Fibroblast of pulmonary artery (primary cell): ENCODE results near the gene CECR2.
A peak's percentile ranks its signal among the peaks of the same experiment; 100 is the strongest.

Source experiments
- DNase-seq: peaks from one replicate; pipeline ENCODE4 v3.0.0-alpha.2; 2010; ENCODE audit warnings: low read depth
- H3K4me3 ChIP-seq: replicated peaks from 2 replicates; pipeline ENCODE4 v1.5.1; 2011; ENCODE audit warnings: low read depth, mild to moderate bottlenecking, control low read depth, low read length, moderate library complexity
- TF ChIP-seq, protein P1 (sequence below): IDR thresholded peaks from 2 replicates; pipeline ENCODE4 v1.5.1; 2011; ENCODE audit warnings: mild to moderate bottlenecking, control low read depth, low read length, inconsistent platforms; ENCODE audit errors: missing control alignments

CECR2 gene

DNA sequence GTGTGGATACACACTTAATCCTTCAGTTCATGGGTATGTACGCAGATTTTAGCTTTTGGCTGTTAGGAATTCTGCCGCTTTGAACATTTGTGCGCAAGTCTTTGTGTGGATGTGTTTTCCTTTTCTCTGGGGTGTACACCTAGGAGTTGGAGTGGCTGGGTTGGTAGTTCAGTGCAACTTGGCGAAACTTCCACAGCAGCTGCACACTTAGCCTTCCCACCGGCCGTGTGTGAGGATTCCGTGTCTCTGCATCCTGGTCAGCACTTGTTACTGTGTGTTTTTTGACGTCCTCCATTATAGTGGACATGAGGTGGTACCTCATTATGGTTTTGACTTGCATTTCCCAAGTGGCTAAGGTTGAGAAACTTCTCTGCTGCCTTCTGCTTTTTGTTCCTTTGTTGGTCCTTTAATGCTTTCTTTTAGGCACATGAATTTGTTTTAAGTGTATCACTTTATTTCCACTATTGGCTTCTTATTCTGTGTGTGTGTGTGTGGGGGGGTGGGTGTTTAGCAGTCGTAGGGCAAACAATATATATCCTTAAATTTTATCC lies 121.9 kb downstream of the CECR2 start:
- no peak overlapping the region for H3K4me3 ChIP-seq
- no peak for DNase-seq
- TF ChIP-seq, protein P1, sequence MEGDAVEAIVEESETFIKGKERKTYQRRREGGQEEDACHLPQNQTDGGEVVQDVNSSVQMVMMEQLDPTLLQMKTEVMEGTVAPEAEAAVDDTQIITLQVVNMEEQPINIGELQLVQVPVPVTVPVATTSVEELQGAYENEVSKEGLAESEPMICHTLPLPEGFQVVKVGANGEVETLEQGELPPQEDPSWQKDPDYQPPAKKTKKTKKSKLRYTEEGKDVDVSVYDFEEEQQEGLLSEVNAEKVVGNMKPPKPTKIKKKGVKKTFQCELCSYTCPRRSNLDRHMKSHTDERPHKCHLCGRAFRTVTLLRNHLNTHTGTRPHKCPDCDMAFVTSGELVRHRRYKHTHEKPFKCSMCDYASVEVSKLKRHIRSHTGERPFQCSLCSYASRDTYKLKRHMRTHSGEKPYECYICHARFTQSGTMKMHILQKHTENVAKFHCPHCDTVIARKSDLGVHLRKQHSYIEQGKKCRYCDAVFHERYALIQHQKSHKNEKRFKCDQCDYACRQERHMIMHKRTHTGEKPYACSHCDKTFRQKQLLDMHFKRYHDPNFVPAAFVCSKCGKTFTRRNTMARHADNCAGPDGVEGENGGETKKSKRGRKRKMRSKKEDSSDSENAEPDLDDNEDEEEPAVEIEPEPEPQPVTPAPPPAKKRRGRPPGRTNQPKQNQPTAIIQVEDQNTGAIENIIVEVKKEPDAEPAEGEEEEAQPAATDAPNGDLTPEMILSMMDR, result no peak

DNA sequence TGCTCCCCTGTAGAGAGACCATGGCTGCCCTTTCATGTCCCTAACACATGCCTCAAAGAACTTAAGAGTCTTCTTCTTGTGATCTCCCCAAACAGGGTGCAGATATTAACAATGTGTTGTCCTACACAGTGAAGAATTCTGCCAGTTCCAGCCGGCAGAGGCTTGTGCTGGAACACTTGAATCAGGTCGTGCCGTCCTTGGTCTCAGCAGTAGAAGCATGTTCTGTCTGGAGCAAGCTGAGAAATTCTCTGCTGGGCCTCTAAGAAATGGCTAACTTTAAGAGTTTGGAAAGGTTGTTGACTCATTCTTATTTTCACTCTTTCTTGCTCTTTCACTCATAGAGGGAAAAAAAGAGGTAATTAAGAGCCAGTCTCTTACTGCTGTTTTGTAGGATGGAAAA lies 123.0 kb downstream of the CECR2 start:
- no peak for DNase-seq
- TF ChIP-seq, protein P1, result no peak
- H3K4me3 ChIP-seq, result no peak overlapping the region

DNA sequence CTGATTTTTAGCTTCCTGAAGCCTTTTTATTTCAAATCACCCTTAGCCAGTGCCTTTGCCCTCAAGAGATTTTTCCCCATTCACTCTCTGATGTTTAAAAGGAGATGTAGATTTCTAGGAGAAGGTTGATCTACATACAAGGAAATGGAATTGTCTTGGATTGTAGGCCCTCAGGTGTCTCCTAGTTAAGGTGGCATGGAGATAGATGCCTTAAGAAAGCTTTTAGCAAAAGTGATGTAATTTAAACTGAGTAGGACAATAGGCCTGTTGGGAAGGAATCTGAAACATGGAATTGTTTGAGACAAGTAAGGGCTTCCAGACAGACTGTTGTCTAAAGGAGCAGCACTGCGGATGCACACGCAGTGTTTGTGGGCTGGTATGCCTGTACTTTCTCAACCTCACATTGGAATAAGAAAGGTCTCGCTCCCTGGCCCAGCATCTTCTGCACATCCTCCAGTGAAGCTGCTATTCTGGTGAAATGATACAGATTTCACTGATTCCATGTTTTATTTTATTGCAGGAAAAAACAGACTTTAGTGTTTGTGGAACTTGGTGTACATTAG lies 124.2 kb downstream of the CECR2 start:
- no peak overlapping the region for H3K4me3 ChIP-seq
- no peak for DNase-seq
- TF ChIP-seq, protein P1, result no peak

DNA sequence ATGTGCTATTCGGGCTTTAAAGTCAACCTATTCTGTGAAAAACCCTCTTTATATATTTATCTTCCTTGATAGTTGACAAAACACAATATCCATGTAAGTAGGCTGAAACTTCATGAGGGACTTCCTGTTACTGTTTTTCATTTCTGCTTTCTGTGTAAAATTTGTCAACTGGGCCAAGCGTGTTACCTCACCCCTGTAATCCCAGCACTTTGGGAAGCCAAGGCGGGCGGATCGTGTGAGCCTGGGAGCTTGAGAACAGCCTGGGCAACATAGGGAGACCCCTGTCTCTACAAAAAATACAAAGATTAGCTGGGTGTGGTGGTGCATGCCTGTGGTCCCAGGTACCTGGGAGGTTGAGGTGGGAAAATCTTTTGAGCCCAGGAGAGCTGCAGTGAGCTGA lies 127.6 kb downstream of the CECR2 start:
- no peak overlapping the region for H3K4me3 ChIP-seq
- DNase-seq, result no peak
- TF ChIP-seq, protein P1, result no peak

DNA sequence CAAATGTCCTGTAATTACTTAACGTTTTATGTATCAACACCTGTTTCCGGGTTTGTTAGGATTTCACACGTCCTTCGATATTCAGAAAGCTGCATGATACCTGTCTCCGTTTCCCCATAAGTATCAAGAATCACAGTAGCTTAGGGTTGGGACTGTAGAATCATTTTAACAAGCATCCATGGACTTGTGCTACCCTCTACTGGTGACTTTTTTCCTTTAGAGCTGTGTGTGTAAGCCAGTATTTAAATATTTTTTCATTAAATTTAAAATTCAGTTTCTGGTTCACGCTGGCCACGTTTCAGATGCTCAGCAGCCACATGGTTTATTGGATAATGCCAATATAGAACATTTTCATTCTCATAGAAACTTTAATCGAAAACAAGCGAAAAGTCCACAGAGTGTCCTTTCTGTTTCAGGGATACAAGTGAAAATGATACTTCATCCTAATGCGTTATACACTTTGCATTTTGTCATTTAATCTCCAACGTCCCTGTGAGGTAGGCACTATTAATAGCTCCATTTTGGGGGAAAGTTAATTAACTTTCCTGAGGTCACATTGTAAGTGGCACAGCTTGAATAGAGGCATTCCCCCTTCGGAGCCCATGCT lies 132.5 kb downstream of the CECR2 start:
- no peak overlapping the region for H3K4me3 ChIP-seq
- TF ChIP-seq, protein P1, result peak; percentile 63
- DNase-seq, result peak; percentile 88

DNA sequence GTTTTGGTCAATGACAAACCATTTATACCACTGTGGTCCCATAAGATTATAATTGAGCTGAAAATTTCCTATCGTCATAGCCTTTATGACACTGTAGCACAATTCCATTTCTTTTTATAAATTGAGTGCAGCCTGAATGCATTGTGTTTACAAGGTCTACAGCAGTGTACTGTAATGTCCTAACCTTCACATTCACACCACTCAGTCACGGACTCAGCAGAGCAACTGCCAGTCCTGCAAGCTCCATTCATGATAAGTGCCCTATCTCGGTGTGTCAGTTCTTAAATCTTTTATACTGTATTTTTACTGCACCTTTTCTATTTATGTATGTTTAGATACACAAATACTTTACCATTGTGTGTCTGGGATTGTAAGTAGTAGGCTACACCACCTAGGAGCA lies 138.8 kb downstream of the CECR2 start:
- TF ChIP-seq, protein P1, result no peak
- DNase-seq, result no peak
- H3K4me3 ChIP-seq, result no peak overlapping the region

DNA sequence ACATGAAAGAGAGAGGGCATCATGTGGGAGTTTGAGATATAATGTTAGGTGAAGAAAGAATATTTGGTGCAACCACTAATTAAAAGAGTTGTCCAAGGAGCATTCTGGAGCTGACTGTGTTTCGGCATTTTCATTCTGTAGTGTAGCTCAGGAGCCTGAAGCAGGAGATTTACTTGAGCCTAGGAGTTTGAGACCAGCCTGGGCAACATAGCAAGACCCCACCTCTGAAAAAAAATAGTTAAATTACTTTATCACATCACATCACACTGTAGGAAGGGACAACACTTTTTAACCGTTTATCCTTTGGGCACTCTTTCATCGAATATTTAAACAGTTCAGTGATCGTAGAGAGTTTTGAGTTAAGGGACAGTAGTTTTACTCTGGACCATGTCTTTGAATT lies 143.7 kb downstream of the CECR2 start:
- DNase-seq, result no peak
- no peak overlapping the region for H3K4me3 ChIP-seq
- TF ChIP-seq, protein P1, result no peak
